NOMO-1 treated with dmso at 0.1 percent for 144 hours (cell line): ENCODE data around the gene MBTPS1.

Source experiments
- DNase-seq: peaks from one replicate; lab custom pipeline; 2025; ENCODE audit not compliant: unreplicated experiment; lab: John Stamatoyannopoulos, UW

The MBTPS1 gene

DNA sequence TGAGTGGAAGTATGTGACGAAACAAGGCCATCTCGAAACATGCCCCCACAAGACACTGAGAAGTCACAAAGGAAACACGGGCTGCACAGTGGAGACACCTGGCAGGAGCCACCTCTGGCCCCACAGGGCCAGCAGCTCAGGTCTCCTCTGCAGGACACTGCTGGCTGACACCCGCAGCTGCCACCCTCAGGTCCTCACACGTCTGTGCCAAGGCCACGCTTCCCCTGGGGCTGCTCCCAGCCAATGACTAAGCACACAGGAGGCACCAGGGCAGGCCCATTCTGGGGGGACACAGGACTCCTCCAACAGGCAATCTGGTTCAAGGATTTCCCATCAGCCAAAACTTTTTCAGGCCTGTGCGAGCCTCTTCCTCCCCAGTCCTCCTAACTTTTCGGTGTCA lies 36.4 kb downstream of the MBTPS1 start:
- DNase-seq, result no peak

DNA sequence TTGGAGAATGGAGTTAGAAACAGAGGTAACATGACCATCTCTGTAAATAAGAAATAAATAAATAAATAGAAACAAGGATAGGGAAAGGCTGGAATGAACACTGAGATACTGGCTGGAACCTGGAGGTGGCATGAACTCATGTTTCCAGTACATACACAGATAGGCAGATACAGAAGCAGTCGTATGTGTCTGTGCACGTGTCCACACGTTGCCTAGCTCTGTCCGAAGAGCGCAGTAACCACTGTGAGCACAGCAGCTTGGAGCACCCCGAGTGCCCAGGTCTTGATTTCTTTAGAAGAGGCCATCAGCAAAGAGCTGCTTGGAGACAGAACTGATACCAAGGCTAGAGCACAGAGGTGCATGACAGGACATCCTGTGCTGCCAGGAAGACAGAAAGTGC lies 37.1 kb downstream of the MBTPS1 start:
- no peak for DNase-seq

DNA sequence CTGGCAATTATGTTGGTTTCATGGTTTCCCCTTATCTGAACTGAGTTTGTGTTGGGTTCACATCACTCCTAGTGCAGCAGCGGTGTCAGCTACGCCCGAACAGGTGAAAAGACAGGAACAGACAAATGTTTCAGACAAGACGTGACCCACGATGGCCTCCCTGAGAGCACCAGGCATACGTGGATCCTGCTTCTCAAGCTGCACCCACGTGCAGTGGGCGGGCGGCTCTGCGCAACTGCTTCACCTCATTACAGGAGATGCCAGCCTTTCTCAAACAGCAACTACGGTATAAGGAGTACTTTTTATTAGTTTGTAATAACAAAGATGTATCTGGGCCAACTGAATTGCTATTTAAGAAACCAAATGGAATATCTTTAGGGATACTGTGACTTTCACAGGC lies 41.4 kb downstream of the MBTPS1 start:
- no peak for DNase-seq

DNA sequence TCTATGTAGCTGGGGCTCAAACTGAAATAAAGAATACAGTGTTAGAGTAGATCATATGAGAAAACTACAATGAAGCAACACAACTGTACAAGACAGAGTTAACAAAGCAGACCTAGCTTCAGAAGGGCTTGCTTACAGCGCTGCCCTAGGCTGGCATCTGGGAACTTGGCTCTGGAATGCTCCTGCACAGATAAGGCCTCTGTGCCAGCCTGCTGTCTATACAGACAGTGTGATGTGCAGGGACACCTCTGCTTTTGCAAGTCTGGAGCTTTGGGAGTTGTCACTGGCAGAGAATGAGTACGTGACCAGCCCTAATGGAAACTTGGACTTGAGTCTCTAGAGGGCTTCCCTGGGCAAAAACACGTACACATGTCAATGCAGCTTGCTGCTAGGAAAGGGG lies 42.0 kb downstream of the MBTPS1 start:
- DNase-seq, result no peak

DNA sequence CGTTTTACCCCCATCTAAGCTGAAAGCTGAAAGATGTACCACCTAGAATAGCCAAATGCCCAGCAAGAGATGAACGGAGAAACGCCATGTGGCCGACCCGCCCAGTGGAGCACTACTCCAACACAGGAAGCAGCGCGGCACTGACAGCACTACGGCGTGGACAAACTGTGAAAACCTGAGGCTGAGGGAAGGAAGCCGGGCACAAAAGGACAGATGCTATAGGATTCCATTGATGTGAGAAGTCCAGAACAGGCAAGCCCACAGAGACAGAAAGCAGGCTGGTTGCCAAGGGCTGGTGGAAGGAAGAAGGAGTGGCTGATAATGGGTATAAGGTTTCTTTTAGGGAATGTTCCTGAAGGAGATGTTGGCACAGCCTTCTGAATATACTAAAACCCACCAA lies 44.7 kb downstream of the MBTPS1 start:
- DNase-seq, result no peak

DNA sequence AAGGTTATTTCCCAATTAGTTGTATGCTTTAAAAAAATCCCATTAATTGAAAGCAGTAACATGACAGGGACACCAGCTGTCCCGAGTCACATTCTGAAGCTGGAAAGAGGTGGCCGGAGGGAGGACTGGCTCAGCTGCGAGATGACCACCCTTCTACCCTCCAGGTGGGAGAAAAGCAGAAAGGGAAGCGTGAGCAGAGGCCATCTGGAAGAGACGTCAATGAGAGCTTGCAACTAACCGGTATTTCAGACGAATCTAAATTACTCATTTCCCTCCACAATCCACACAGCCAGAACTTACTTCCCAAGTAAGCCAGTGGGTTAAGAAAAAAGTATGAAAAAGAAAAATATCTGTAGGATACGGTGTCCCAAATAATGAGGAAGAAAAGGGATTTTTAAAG lies 45.6 kb downstream of the MBTPS1 start:
- no peak for DNase-seq

DNA sequence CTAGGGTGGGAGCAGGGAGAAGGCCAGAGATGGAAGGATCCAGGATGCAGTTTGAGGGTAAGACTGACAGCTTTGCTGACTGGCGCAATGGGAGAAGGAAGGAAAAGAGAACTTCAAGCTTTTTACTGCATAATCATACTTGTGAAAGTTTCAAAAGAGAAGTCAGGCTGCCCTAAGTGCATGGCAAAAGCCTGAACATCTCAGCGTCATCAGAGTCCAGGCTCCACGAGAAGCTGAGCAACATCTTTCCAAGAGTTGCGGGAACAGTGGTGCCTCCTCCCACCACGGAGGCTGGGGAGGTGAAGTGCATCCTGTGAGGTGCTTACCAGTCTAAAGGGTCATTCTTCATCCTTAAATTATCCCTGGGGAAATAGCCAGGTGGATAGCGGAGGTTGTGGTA lies 47.2 kb downstream of the MBTPS1 start:
- DNase-seq, result no peak

DNA sequence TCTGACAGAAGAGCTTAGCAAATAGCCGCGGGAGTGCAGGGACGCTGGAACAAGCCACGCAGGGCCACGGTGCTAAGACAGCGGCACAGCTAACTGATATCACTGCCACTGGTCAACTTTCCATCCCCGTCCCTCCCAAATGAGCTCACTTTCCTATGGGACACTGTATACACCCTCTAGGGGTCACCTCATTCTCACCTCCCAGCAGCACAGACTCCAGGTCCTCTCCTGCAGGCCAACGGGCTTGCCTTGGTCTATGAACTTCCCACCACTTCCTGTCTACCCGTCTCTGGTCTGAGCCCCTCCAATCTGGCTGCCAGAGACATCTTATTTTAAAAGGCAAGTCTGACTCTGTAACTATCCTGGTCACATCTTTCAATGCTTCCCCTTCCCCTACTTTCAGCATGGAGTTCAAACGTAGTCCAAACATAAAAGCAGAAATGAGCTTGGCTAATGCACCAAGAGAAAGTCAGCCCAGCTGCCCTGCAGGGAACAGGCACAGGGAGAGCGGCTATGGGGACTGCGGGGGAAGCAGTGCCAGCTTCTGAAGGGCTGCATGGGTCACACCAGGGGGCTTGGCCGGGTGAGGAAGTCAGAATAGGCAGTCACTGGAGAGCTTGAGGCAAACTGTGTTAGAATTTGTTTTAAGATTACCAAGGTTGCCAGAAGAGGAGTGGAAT lies 47.8 kb downstream of the MBTPS1 start:
- no peak for DNase-seq

DNA sequence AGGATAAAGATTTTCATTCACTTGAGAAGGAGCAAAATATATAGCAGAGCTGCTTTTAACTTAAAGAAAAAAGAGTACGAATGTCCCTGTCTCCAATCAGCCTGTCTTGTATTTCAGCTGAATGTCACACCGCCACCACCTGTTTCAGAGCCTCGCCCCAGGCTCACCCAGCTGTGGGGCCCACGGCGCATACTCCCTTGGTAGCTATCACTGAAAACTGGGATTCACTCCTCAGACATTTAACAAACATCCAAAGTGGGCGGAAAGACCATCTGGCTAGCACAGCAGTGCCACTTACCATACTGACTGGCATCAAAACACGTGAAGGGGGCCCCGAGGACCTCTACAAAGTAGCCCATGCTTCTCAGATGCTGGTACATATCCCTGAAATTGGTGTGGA lies 48.7 kb downstream of the MBTPS1 start:
- no peak for DNase-seq

DNA sequence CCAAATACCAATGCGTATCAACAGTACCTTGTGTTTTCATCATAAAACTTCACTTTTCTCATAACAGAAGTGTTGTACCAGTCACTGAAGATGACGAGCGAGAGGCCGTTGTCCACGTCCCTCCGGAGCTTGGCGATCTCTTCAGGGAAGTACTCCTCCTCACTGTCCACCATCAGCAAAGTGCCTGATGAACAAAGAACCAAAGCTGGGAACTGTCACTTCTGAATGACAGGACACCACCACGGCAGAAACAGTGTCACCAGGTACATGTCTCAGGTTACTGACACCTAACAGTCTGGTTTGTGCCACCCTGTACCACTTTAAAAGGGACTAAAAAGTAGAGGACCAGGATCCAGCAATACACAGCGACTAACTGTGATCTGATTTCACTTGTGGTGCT lies 49.1 kb downstream of the MBTPS1 start:
- DNase-seq, result no peak

DNA sequence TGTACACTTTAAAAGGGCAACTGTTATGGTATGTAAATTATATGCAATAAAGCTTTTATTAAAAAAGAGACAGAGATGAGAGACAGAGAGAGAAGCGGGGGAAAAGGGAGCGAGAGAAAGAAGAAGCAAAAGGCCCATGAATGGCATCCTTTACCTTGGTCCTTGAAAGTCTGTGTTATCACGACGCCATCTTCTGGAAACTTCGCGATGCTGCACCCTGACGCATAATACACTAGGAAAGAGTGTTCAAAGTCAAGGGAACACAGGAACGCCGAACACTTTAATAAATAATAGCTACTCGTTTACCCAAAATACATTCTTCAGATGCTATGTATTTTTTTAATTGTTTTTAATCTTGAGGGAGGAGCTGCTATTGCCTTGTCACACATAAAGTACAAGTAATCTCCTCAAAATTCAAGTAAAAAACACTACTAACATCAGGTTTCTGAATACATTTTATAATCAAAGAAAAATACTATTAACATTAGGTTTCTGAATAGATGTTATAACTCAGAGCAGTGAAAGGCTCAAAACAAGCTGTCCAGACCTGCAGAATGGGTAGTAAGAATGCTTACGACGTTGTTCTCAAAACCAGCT lies 51.1 kb downstream of the MBTPS1 start:
- DNase-seq, result no peak

DNA sequence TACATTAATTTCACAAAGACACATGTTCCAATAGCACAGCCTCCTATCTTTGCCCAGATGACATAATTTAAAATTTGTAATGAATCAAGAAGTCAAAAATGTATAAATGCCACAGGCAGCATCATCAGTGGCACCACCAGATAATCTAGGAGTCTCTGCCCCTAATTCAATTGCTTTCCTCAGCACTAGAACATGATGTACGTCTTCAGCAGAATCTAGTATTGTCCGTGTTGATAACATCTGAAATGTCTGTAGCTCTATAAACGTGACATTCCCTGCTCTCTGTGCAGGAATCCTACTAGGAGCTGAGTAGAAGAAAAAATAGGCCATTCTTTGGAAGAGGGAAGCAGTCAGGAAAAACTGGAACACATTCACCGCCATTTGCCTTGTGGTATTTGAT lies 52.8 kb downstream of the MBTPS1 start:
- DNase-seq, result no peak

DNA sequence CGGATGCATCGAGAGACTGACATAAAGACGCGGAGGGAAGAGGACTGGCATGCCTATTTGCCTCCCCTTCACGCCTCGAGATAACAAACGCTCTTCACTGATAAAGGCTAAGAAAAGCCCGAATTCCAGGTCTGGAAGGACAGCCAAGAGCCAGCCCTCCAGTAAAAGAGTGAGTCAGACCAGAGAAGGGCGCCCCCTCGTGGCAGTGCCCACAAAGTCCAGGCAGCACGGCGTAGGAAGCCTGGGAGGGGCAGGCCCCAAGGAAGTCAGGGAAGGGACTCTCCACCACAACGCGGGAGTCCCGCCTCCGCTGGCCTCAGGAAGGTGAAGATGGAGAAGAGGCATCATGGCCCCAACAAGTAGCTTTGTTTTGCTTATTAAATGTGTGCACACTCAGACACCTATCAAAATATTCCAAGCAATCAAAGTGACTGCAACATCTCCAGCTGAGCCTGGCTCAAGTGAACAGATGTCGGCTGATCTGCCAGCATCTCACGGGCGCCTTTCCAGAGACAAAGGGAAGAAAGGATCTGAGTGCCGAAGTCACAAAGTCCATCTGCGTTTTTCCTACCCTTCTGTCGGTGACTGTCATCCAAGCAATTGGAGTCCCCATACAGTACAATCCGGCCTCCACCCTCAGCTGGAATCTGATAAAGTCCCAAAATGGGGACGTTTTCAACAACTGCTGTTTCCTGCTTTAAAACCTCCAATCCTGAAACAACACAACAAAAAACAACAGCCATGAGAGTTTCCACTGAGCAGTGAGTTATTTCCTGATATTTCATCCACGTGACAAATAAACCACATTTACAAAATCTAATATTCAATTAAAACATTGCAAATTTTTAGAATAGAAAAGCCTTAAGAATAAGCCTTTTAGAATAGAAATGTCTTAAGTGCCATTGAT lies 53.8 kb downstream of the MBTPS1 start:
- no peak for DNase-seq

DNA sequence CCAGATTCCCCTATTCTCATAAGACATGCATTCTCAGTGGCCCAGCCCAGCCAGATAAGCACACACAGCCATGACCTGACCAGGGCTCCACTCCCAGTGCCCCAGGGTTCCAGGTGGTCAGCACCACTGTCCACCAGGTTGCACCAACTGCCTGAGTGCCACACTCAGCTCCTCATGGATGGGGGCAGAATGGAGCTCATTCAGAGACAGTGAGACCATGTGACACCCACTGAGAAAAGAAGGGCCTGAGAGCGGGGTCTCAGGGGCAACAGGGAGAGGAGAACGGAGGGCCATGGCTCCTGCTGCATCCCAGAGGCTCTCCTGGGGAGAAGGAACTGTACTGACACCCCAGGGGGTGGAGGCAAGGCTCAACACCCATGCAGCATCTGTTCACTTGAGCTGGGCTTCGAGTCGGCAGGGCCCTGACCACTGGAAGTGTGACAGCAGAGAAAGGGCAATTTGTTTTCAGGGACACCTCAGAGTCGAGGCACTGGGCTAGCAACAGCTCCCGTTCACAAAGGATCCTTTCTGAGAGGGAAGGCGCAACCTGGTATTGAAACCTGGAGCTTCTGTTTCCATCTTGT lies 55.4 kb downstream of the MBTPS1 start:
- DNase-seq, result no peak

DNA sequence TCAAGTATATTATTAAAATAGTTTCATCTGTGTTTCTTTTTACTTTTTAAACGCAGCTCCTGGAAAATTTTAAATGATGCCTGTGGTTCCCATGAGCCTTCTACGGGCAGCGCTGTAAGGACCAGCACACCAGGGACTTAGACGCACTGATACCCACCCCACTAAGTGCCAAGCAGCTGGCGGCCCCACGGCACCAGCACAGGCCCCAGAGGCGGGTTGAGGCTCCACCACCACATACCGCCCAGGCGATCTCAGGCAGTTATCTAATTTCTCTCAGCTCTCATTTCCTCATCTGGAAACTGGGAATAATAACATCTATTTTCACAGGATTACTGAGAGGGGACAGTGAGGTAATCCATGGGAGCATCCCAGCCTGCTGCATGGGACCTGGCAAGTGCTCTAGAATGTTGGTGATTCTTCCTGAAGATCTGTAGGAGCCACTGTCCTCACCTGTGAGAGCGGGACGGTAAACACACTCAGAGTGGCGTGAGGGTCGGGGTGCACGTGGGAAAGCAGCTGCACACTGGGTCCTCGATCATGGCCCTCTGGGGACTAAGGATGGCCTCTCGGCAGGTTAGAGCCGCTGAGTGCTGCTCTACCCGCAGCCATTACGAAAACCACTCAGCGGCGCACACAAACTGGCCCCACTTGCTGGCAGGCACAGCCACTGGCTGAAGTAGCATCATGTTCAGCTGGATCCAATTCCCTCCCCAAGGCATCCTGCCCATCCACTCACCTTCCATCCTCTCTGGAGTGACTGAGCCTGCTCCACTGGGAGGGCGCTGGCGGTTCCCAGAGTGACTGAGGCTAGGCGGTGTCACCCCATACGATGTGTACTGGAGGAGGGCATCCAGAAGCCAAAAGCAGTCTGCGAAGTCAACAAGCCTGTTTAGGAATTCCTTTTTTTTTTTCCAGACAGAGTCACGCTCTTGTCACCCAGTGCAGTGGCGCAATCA lies 56.5 kb downstream of the MBTPS1 start:
- DNase-seq, result no peak

DNA sequence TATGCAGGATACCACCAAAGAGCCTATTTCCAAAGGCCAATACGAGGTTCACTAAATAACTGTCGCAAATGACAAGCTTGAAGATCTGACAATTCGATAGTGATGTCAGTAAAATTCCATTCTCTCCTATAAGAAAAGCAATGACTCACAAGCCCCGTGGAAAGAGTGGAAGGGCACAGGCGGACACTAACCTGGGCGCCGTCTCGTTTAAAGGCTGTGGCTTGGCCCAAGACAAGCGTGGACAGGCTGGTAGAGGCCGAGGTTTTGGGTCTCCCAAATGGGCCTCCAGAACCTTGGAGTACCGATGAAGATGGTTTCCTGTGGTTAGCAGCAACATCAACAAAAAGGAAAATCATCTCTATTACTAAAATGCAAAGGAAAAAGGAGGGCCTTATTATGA lies 57.6 kb downstream of the MBTPS1 start:
- no peak for DNase-seq

DNA sequence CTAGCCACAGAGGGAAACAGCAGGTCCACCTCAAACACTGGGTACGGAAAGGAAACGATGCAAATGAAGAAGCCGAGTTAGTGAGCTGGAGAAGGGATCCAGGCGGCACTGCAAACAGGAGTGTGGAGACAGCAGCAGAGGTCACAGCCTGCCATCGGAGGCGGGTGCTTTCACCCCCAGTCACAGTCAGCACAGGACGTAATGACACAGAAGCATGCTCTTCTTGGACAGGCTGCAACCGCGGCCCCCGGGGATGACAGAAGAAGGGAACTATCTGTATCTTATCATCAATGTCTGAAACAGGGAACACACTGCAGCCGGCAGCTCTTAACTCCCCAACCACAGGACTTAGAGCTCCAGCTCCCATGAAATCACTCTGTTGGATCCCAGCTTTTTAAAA lies 58.1 kb downstream of the MBTPS1 start:
- no peak for DNase-seq

DNA sequence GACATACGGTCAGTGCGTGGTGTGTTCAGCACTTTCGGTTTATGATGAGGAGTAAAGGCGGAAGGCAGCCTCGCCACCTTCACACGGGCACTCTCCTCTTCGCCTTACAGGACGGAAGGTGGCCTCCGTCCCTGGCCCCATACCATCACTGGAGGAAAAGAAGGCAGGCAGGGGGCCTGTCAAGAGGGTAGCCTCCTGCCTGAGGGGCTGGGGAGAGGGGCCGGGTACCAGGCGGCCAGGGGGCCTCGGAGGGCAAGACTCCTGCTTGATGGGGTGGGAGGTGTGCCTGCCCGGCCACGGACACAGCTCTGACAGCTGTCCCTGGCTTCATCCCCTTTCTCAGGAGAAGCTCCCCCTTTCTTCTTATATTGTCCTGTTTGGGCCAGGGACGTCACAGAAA lies 58.5 kb downstream of the MBTPS1 start:
- no peak for DNase-seq

DNA sequence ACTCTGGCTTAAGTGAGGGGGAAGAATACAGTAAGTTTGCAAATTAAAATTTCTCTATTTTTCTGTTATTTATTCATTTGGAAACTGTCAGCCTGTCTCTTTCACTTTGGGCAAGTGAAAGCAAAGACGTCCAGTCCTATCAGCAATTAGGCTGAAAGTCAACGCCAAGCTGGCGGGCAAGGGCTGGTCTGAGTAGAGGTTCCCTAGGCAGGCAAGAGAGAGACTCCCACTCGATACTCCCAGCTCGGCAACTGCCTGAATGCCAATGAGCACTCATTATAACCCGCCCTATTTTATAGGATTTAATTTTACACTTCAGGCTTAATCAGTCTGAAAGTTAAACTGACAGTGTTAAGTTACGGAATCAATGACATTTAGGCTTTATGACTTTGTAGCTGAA lies 59.8 kb downstream of the MBTPS1 start:
- DNase-seq, result no peak

DNA sequence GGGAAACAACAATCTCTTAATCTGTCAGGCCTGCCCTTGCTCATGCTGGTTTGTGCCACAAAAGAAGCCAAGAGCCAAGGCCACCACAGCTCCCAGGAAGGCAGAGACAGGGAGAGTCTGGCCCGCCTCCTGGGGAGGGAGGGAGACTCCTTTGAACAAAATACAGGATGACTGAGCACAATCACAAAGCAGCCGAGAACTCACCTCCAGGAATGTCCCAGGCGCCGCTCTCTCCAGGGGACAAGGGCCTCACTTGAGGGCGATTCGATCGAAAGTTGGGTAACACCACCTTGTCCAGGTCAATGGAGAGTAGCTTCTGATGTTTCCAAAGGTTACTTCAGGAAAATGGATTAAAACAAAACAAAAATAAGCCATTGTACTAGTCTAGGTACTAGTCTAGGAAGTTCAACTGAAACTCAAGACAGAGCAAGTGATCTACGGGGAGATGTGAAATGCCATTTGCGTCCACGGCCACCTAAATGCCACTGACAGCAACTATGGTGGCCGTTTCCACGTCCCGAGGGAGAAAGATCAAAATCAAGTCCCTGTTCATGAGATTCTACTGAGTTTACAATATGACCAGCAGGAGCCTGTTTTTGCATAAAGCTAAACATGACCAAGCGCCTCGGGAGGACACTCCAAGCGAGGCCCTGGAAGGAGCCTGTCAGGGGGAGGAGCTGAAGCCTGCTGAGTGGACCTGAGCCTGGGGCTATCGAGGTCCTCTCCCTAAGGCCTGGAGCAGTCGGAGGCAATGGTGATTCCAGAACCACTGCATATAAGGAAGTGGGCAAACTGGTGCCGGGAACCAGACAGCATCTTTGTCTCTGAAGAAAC lies 60.7 kb downstream of the MBTPS1 start:
- DNase-seq, result no peak
